GM19193 (cell line): ENCODE measurements around the gene TBL2.

Source experiments
- POLR2A ChIP-seq: IDR thresholded peaks from 4 replicates; pipeline ENCODE4 v1.6.1; 2011; ENCODE audit not compliant: insufficient read depth, insufficient read length; ENCODE audit errors: extremely low read depth

Gene TBL2

GRCh38 chr7:73611017-73611555, 32.7 kb upstream of the TBL2 start:
- TF ChIP-seq POLR2A = no peak

- TF ChIP-seq POLR2A = no peak
These were observed 31.7 kb upstream of the TBL2 start for GRCh38 chr7:73610105-73610504.

GRCh38 chr7:73606801-73607691, 28.7 kb upstream of the TBL2 start:
- no peak for TF ChIP-seq POLR2A

GRCh38 chr7:73605601-73606220, 27.3 kb upstream of the TBL2 start:
- TF ChIP-seq POLR2A = no peak

- TF ChIP-seq POLR2A = no peak
These were observed 24.6 kb upstream of the TBL2 start for GRCh38 chr7:73602721-73603651.

- TF ChIP-seq POLR2A = no peak
These were observed 21.5 kb upstream of the TBL2 start for GRCh38 chr7:73599916-73600315.

GRCh38 chr7:73599151-73599882, 20.9 kb upstream of the TBL2 start:
- TF ChIP-seq POLR2A = no peak

GRCh38 chr7:73597978-73598782, 19.8 kb upstream of the TBL2 start:
- no peak for TF ChIP-seq POLR2A

GRCh38 chr7:73596191-73597065, 18.0 kb upstream of the TBL2 start:
- no peak for TF ChIP-seq POLR2A

- TF ChIP-seq POLR2A = no peak
These were observed 17.0 kb upstream of the TBL2 start for GRCh38 chr7:73595358-73595757.

- no peak for TF ChIP-seq POLR2A
These were observed 15.0 kb upstream of the TBL2 start for GRCh38 chr7:73593207-73594045.

GRCh38 chr7:73586911-73587310, 8.5 kb upstream of the TBL2 start:
- no peak for TF ChIP-seq POLR2A
